Measurements from ENCODE around the gene SZT2.

The SZT2 gene

GRCh38 chr1:43477716-43478115, 88.0 kb downstream of the SZT2 start:
- no peaks in the 10 kb centered on the region for H3F3A ChIP-seq (ENCODE audit: control insufficient read depth, insufficient read depth)
- H3K27me3 ChIP-seq (ENCODE audit: control insufficient read depth, low read length), result peaks cover 35% of the 10 kb centered on the region
- H3K4me2 ChIP-seq (ENCODE audit: low read length), result no peak overlapping the region
- H3K9me3 ChIP-seq (ENCODE audit: control insufficient read depth, insufficient read depth, low read length), result no peaks in the 10 kb centered on the region
- H3K36me3 ChIP-seq (ENCODE audit: control insufficient read depth, low read length), result no peaks in the 10 kb centered on the region
- TF ChIP-seq, protein P1, sequence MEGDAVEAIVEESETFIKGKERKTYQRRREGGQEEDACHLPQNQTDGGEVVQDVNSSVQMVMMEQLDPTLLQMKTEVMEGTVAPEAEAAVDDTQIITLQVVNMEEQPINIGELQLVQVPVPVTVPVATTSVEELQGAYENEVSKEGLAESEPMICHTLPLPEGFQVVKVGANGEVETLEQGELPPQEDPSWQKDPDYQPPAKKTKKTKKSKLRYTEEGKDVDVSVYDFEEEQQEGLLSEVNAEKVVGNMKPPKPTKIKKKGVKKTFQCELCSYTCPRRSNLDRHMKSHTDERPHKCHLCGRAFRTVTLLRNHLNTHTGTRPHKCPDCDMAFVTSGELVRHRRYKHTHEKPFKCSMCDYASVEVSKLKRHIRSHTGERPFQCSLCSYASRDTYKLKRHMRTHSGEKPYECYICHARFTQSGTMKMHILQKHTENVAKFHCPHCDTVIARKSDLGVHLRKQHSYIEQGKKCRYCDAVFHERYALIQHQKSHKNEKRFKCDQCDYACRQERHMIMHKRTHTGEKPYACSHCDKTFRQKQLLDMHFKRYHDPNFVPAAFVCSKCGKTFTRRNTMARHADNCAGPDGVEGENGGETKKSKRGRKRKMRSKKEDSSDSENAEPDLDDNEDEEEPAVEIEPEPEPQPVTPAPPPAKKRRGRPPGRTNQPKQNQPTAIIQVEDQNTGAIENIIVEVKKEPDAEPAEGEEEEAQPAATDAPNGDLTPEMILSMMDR (IDR thresholded peaks at IDR 0.05; ENCODE audit: low read depth, low read length, poor library complexity, severe bottlenecking), result no peak
- no peak for TF ChIP-seq EZH2phosphoT487 (IDR thresholded peaks at IDR 0.05; ENCODE audit: borderline replicate concordance, low read length)
- no peak overlapping the region for H3K27ac ChIP-seq (ENCODE audit: low read depth, low read length)
- no peak overlapping the region for H3K4me3 ChIP-seq (ENCODE audit: low read length)
- H3K9me2 ChIP-seq (replicated peaks; ENCODE audit: control insufficient read depth, low read length), result no peaks in the 10 kb centered on the region
- no peaks in the 10 kb centered on the region for H3K79me2 ChIP-seq (ENCODE audit: control insufficient read depth, low read length)
- no peaks in the 10 kb centered on the region for H4K20me1 ChIP-seq (ENCODE audit: control insufficient read depth, insufficient read depth, low read depth, low read length)
- no peaks in the 10 kb centered on the region for H3K4me1 ChIP-seq (ENCODE audit: control insufficient read depth, low read length)

DNA sequence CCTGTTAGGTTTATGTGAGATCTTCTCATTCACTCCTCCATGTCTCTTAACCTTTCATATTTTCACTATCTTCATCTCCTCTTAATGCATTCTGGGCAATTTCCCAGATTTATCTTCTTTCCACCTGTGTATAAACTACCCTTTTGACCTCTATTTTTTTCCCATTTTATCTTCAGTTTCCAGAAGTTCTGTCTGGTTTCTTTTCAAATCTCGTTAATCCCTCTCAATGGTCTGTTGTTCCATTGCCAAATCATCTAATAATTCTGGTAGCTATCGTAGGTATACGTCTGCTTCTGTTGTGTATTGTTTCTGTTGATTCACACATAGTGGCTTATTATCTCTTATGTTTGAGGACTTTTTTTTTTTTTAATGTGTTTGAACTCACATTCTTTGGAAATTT, 89.7 kb downstream of the SZT2 start:
- Histone ChIP-seq H3K27me3 (ENCODE audit: control insufficient read depth, low read length) (peaks cover 30% of the 10 kb centered on the region), H3K4me1 (ENCODE audit: control insufficient read depth, low read length) (no peaks in the 10 kb centered on the region), H3K79me2 (ENCODE audit: control insufficient read depth, low read length) (no peaks in the 10 kb centered on the region), H3K9me2 (replicated peaks; ENCODE audit: control insufficient read depth, low read length) (no peaks in the 10 kb centered on the region), H3F3A (ENCODE audit: control insufficient read depth, insufficient read depth) (no peaks in the 10 kb centered on the region), H4K20me1 (ENCODE audit: control insufficient read depth, insufficient read depth, low read depth, low read length) (no peaks in the 10 kb centered on the region), H3K36me3 (ENCODE audit: control insufficient read depth, low read length) (no peaks in the 10 kb centered on the region), H3K4me2 (ENCODE audit: low read length) (no peak overlapping the region), H3K27ac (ENCODE audit: low read depth, low read length) (no peak overlapping the region), H3K9me3 (ENCODE audit: control insufficient read depth, insufficient read depth, low read length) (no peaks in the 10 kb centered on the region), H3K4me3 (ENCODE audit: low read length) (no peak overlapping the region)
- TF ChIP-seq, protein P1 (IDR thresholded peaks at IDR 0.05; ENCODE audit: low read depth, low read length, poor library complexity, severe bottlenecking), result no peak
- no peak for TF ChIP-seq EZH2phosphoT487 (IDR thresholded peaks at IDR 0.05; ENCODE audit: borderline replicate concordance, low read length)

DNA sequence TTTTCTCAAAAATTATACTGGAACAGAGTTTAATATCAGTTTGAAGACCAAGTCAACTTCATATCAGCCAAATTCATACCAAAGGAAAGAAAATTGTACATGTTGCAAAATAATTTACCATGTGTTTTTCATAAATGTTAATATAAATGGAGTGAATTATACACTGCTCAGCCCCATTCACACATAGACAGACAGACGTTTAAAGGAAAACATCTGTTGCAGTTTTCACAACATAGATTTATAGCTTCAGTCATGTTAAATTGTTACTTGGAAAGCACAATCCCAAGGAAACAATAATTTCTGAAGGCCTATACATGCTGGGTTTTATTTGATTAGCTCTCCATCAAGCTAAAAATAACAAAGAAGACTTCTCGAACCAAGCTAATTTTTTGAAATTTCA, 91.8 kb downstream of the SZT2 start:
- Histone ChIP-seq H3K4me3 (ENCODE audit: low read length) (no peak overlapping the region), H3K9me3 (ENCODE audit: control insufficient read depth, insufficient read depth, low read length) (no peaks in the 10 kb centered on the region), H3F3A (ENCODE audit: control insufficient read depth, insufficient read depth) (no peaks in the 10 kb centered on the region), H3K27me3 (ENCODE audit: control insufficient read depth, low read length) (peaks cover 26% of the 10 kb centered on the region), H3K27ac (ENCODE audit: low read depth, low read length) (no peak overlapping the region), H3K9me2 (replicated peaks; ENCODE audit: control insufficient read depth, low read length) (no peaks in the 10 kb centered on the region), H3K4me2 (ENCODE audit: low read length) (no peak overlapping the region), H3K36me3 (ENCODE audit: control insufficient read depth, low read length) (no peaks in the 10 kb centered on the region), H3K79me2 (ENCODE audit: control insufficient read depth, low read length) (no peaks in the 10 kb centered on the region), H3K4me1 (ENCODE audit: control insufficient read depth, low read length) (no peaks in the 10 kb centered on the region), H4K20me1 (ENCODE audit: control insufficient read depth, insufficient read depth, low read depth, low read length) (no peaks in the 10 kb centered on the region)
- TF ChIP-seq, protein P1 (IDR thresholded peaks at IDR 0.05; ENCODE audit: low read depth, low read length, poor library complexity, severe bottlenecking), result no peak
- no peak for TF ChIP-seq EZH2phosphoT487 (IDR thresholded peaks at IDR 0.05; ENCODE audit: borderline replicate concordance, low read length)

DNA sequence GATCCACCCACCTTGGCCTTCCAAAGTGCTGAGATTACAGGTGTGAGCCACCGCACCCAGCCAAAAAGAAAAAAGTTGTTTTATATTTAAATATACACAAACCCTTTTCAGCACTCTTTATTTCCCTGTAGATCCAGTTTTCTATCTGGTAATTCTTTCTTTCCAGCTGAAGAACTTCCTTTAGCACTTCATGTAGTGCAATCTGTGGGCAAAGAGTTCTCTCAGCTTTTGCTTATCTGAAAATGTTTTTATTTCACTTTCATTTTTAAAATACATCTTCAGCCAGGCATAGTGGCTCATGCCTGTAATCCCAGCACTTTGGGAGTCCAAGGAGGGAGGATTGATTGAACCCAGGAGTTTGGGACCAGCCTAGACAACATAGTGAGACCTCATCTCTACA, 92.5 kb downstream of the SZT2 start:
- Histone ChIP-seq H3K27me3 (ENCODE audit: control insufficient read depth, low read length) (peaks cover 23% of the 10 kb centered on the region), H3K4me3 (ENCODE audit: low read length) (no peak overlapping the region), H3K36me3 (ENCODE audit: control insufficient read depth, low read length) (no peaks in the 10 kb centered on the region), H3K79me2 (ENCODE audit: control insufficient read depth, low read length) (no peaks in the 10 kb centered on the region), H3F3A (ENCODE audit: control insufficient read depth, insufficient read depth) (no peaks in the 10 kb centered on the region), H3K9me2 (replicated peaks; ENCODE audit: control insufficient read depth, low read length) (no peaks in the 10 kb centered on the region), H3K4me1 (ENCODE audit: control insufficient read depth, low read length) (no peaks in the 10 kb centered on the region), H3K9me3 (ENCODE audit: control insufficient read depth, insufficient read depth, low read length) (no peaks in the 10 kb centered on the region), H3K27ac (ENCODE audit: low read depth, low read length) (no peak overlapping the region), H3K4me2 (ENCODE audit: low read length) (no peak overlapping the region), H4K20me1 (ENCODE audit: control insufficient read depth, insufficient read depth, low read depth, low read length) (no peaks in the 10 kb centered on the region)
- TF ChIP-seq, protein P1 (IDR thresholded peaks at IDR 0.05; ENCODE audit: low read depth, low read length, poor library complexity, severe bottlenecking), result no peak
- TF ChIP-seq EZH2phosphoT487 (IDR thresholded peaks at IDR 0.05; ENCODE audit: borderline replicate concordance, low read length), result no peak

Data from DOHH2 (cell line).